H1 (cell line): ENCODE data around the gene PTPN1. TPM values are rescaled to one million over a fixed set of nuclear protein-coding genes. Genes with fewer than 3 reads are reported as not detected.

ENCODE experiments used
- CTCF ChIA-PET: fragments of 300-600 bp; sonication (Branson Sonifier 250); formaldehyde crosslinking; loops from one replicate; lab custom pipeline; 2021; ENCODE audit not compliant: partially characterized antibody; lab: Charles Lee
- POLR2A ChIA-PET: fragments of 300-600 bp; sonication (Branson Sonifier 250); formaldehyde crosslinking; loops from one replicate; lab custom pipeline; 2021; ENCODE audit warnings: inconsistent platforms; ENCODE audit not compliant: partially characterized antibody; lab: Charles Lee
- DNase-seq, 2 experiments: peaks; one replicate each; pipeline versions ENCODE4 v3.0.0 to v3.0.0-alpha.2; 2010 to 2022; ENCODE audit warnings: low spot score in 2 of 2, low read depth in 1 of 2, mixed read lengths in 1 of 2
- FAIRE-seq: peaks from 2 replicates; lab custom pipeline; 2011; peaks lifted over from hg19 to GRCh38; lab: Jason Lieb, UNC
- H2AFZ ChIP-seq: 2 replicates; pipeline ENCODE4 v1.8.1; 2012; ENCODE audit warnings: low read length, inconsistent platforms
- H2AK5ac ChIP-seq: 2 replicates; pipeline ENCODE4 v1.6.1; 2013; ENCODE audit warnings: low read depth, low read length
- H2BK120ac ChIP-seq: replicated peaks from 2 replicates; pipeline ENCODE3; 2013; ENCODE audit warnings: low read depth, low read length, inconsistent platforms
- H2BK12ac ChIP-seq: 2 replicates; pipeline ENCODE4 v1.6.1; 2013; ENCODE audit warnings: low read depth, low read length
- H2BK15ac ChIP-seq: 2 replicates; pipeline ENCODE4 v1.6.1; 2013; ENCODE audit warnings: low read length
- H2BK20ac ChIP-seq: 2 replicates; pipeline ENCODE4 v1.6.1; 2013; ENCODE audit warnings: low read length
- H2BK5ac ChIP-seq: 2 replicates; pipeline ENCODE4 v1.6.1; 2013; ENCODE audit warnings: low read depth, low read length
- H3K14ac ChIP-seq: 2 replicates; pipeline ENCODE4 v1.6.1; 2013; ENCODE audit warnings: inconsistent platforms; ENCODE audit not compliant: insufficient read length
- H3K18ac ChIP-seq: 2 replicates; pipeline ENCODE4 v1.6.1; 2013; ENCODE audit warnings: low read length; ENCODE audit errors: extremely low read depth
- H3K23ac ChIP-seq: 2 replicates; pipeline ENCODE4 v1.6.1; 2013; ENCODE audit warnings: inconsistent platforms; ENCODE audit not compliant: insufficient read length
- H3K23me2 ChIP-seq: 2 replicates; pipeline ENCODE4 v1.6.1; 2013; ENCODE audit warnings: low read depth, low read length
- H3K27ac ChIP-seq: 2 replicates; pipeline ENCODE4 v1.6.1; 2011; ENCODE audit warnings: low read depth, low read length, inconsistent platforms
- H3K27me3 ChIP-seq, 4 experiments: replicated peaks in 1 of 4; 1 replicate in 1 of 4; 2 replicates in 3 of 4; pipeline versions ENCODE4 v1.6.1 to v1.8.1; 2011 to 2013; ENCODE audit warnings: low read length in 3 of 4, mild to moderate bottlenecking in 3 of 4, inconsistent platforms in 2 of 4, mixed read lengths in 2 of 4, moderate library complexity in 1 of 4; ENCODE audit not compliant: control insufficient read depth in 3 of 4, insufficient read depth in 3 of 4; ENCODE audit errors: extremely low read depth in 1 of 4
- H3K36me3 ChIP-seq, 4 experiments: 2 replicates each; pipeline versions ENCODE4 v1.6.1 to v1.8.1; 2011 to 2013; ENCODE audit warnings: mild to moderate bottlenecking in 4 of 4, low read length in 3 of 4, moderate library complexity in 2 of 4, control low read depth in 1 of 4, inconsistent platforms in 1 of 4; ENCODE audit not compliant: insufficient read depth in 4 of 4, control insufficient read depth in 2 of 4
- H3K4ac ChIP-seq: replicated peaks from 2 replicates; pipeline ENCODE3; 2013; ENCODE audit warnings: low read length, low read depth, mixed read lengths, inconsistent platforms; ENCODE audit not compliant: insufficient read length
- H3K4me1 ChIP-seq, 4 experiments: replicated peaks in 1 of 4; 1 replicate in 1 of 4; 2 replicates in 3 of 4; pipeline versions ENCODE4 v1.6.1 to v1.8.1; 2011 to 2013; ENCODE audit warnings: low read length in 3 of 4, inconsistent platforms in 2 of 4, mixed read lengths in 1 of 4; ENCODE audit not compliant: insufficient read depth in 4 of 4, control insufficient read depth in 3 of 4
- H3K4me2 ChIP-seq, 2 experiments: 2 replicates each; pipeline versions ENCODE4 v1.6.1 to v1.8.1; 2011 to 2013; ENCODE audit warnings: low read depth in 2 of 2, low read length in 2 of 2, control low read depth in 1 of 2, inconsistent platforms in 1 of 2, mild to moderate bottlenecking in 1 of 2; ENCODE audit not compliant: insufficient read depth in 1 of 2
- H3K4me3 ChIP-seq, 4 experiments: fragments of 200-600, 300-600 bp in 1 of 4; sonication (generic), shearing (Covaris generic), sonication (Bioruptor Twin) in 1 of 4; 2 replicates each; pipeline versions ENCODE4 v1.5.1 to v1.8.1; 2011 to 2016; ENCODE audit warnings: low read length in 4 of 4, low read depth in 3 of 4, control low read depth in 2 of 4, inconsistent platforms in 2 of 4, mild to moderate bottlenecking in 2 of 4, mixed read lengths in 1 of 4, moderate library complexity in 1 of 4; ENCODE audit not compliant: insufficient read depth in 2 of 4; ENCODE audit errors: extremely low read depth in 1 of 4
- H3K56ac ChIP-seq: replicated peaks from 2 replicates; pipeline ENCODE3; 2013; ENCODE audit warnings: low read depth, mild to moderate bottlenecking, mixed read lengths, low read length, inconsistent platforms; ENCODE audit not compliant: insufficient read length
- H3K79me1 ChIP-seq: 2 replicates; pipeline ENCODE4 v1.6.1; 2013; ENCODE audit warnings: low read depth, low read length, control low read depth
- H3K79me2 ChIP-seq, 2 experiments: 2 replicates each; pipeline versions ENCODE4 v1.6.1 to v1.8.1; 2012 to 2013; ENCODE audit warnings: low read length in 2 of 2, mild to moderate bottlenecking in 2 of 2, inconsistent platforms in 1 of 2; ENCODE audit not compliant: insufficient read depth in 2 of 2, control insufficient read depth in 1 of 2
- H3K9ac ChIP-seq, 4 experiments: replicated peaks in 1 of 4; 1 replicate in 1 of 4; 2 replicates in 3 of 4; pipeline versions ENCODE4 v1.6.1 to v1.8.1; 2011 to 2013; ENCODE audit warnings: low read depth in 3 of 4, low read length in 3 of 4, control low read depth in 2 of 4, mild to moderate bottlenecking in 2 of 4, moderate library complexity in 2 of 4, inconsistent platforms in 1 of 4; ENCODE audit errors: extremely low read depth in 1 of 4
- H3K9me3 ChIP-seq, 2 experiments: 2 replicates each; pipeline versions ENCODE4 v1.6.1 to v1.8.1; 2012 to 2013; ENCODE audit warnings: mild to moderate bottlenecking in 2 of 2, moderate library complexity in 2 of 2, control low read depth in 1 of 2, inconsistent platforms in 1 of 2, low read depth in 1 of 2, low read length in 1 of 2, mixed read lengths in 1 of 2; ENCODE audit not compliant: insufficient read depth in 2 of 2
- H4K20me1 ChIP-seq, 2 experiments: replicated peaks in 1 of 2; 2 replicates each; pipeline versions ENCODE3 to v1.8.1; 2011 to 2013; ENCODE audit warnings: inconsistent platforms in 2 of 2, low read length in 2 of 2, mild to moderate bottlenecking in 1 of 2; ENCODE audit not compliant: insufficient read depth in 2 of 2, control insufficient read depth in 1 of 2
- H4K5ac ChIP-seq: 2 replicates; pipeline ENCODE4 v1.6.1; 2013; ENCODE audit warnings: low read length, low read depth, mixed read lengths, inconsistent platforms; ENCODE audit not compliant: insufficient read length
- H4K8ac ChIP-seq: 2 replicates; pipeline ENCODE4 v1.8.0; 2013; ENCODE audit warnings: mild to moderate bottlenecking, moderate library complexity, low read length, inconsistent platforms; ENCODE audit not compliant: insufficient read depth; ENCODE audit errors: extremely low read depth
- H4K91ac ChIP-seq: replicated peaks from 2 replicates; pipeline ENCODE3; 2013; ENCODE audit warnings: low read length, mixed read lengths, inconsistent platforms; ENCODE audit not compliant: insufficient read length
- ASH2L ChIP-seq: fragments of 200-600, 300-600 bp; sonication (generic); IDR thresholded peaks from one replicate; pipeline ENCODE4 v1.7.1; 2017; ENCODE audit warnings: low read length
- BACH1 ChIP-seq: IDR thresholded peaks from 2 replicates; pipeline ENCODE4 v1.6.1; 2012; ENCODE audit warnings: low read length, improper control_type of control experiment
- BRCA1 ChIP-seq: IDR thresholded peaks from 2 replicates; pipeline ENCODE4 v1.6.1; 2012; ENCODE audit warnings: low read depth, low read length, improper control_type of control experiment
- CBX8 ChIP-seq: fragments of 300-800, 300-1000 bp; sonication (generic); IDR thresholded peaks from 2 replicates; pipeline ENCODE4 v1.7.1; 2016; ENCODE audit warnings: low read depth, low read length, borderline replicate concordance
- EP300 ChIP-seq, 2 experiments: IDR thresholded peaks; 1 replicate in 1 of 2; 2 replicates in 1 of 2; pipeline ENCODE4 v1.6.1; 2011 to 2012; ENCODE audit warnings: low read depth in 2 of 2, low read length in 2 of 2, mild to moderate bottlenecking in 2 of 2, borderline replicate concordance in 1 of 2, inconsistent platforms in 1 of 2, moderate library complexity in 1 of 2
- POLR2AphosphoS5 ChIP-seq: IDR thresholded peaks from 2 replicates; pipeline ENCODE4 v1.6.1; 2011; ENCODE audit warnings: low read depth, low read length
- SIX5 ChIP-seq: IDR thresholded peaks from 2 replicates; pipeline ENCODE4 v1.6.1; 2011; ENCODE audit warnings: mild to moderate bottlenecking, low read depth, low read length
- SUZ12 ChIP-seq: fragments of 200-600 bp; sonication (generic); IDR thresholded peaks from 2 replicates; pipeline ENCODE4 v1.6.1; 2012; ENCODE audit warnings: mild to moderate bottlenecking, inconsistent platforms, low read length, moderate library complexity, mixed read lengths
- WGBS, 2 experiments: shearing (Covaris generic) in 1 of 2; methylation state at CpG; one replicate each; pipeline versions ENCODE4 v1.1.6 to v1.1.7; 2013 to 2015; ENCODE audit warnings: low lambda C conversion rate in 2 of 2, mixed read lengths in 2 of 2, inconsistent platforms in 1 of 2, low coverage in 1 of 2, missing lambda C conversion rate in 1 of 2; ENCODE audit not compliant: insufficient replicate concordance in 2 of 2, insufficient coverage in 1 of 2, insufficient read length in 1 of 2; ENCODE audit errors: extremely low coverage in 1 of 2, missing lambda C conversion rate in 1 of 2; 5-methylcytosine and 5-hydroxymethylcytosine counted together
- polyA plus RNA-seq, 7 experiments: library from polyadenylated mRNA; depleted of rRNA in 3 of 7; stranded (reverse) in 5 of 7; unstranded in 2 of 7; fragments of >200 nt in 5 of 7; fragments of 200-250 nt in 2 of 7; gene quantifications; 1 replicate in 5 of 7; 2 replicates in 1 of 7; 4 replicates in 1 of 7; pipeline versions ENCODE4 v1.2.1 to v1.2.3, GENCODE V29; 2011 to 2013; ENCODE audit warnings: missing spikeins in 2 of 7, mixed read lengths in 2 of 7
- total RNA-seq: library from RNA; stranded (reverse); fragmentation: NEBNext Ultra II Directional; extraction: Animal tissue kit (Norgen Biotek cat#: 25700); gene quantifications from 2 replicates; pipeline ENCODE4 v1.2.1, GENCODE V29; 2021
- TF ChIP-seq, protein P1 (sequence below): IDR thresholded peaks from 2 replicates; pipeline ENCODE4 v1.6.1; 2011; ENCODE audit warnings: low read length, improper control_type of control experiment

Gene PTPN1
- total and polyA plus RNA-seq, 2 of the 8 experiments (the other 6 are each of a cell fraction or from before 2014, with no cell fraction given) = 18.6 to 32.1 TPM

DNA sequence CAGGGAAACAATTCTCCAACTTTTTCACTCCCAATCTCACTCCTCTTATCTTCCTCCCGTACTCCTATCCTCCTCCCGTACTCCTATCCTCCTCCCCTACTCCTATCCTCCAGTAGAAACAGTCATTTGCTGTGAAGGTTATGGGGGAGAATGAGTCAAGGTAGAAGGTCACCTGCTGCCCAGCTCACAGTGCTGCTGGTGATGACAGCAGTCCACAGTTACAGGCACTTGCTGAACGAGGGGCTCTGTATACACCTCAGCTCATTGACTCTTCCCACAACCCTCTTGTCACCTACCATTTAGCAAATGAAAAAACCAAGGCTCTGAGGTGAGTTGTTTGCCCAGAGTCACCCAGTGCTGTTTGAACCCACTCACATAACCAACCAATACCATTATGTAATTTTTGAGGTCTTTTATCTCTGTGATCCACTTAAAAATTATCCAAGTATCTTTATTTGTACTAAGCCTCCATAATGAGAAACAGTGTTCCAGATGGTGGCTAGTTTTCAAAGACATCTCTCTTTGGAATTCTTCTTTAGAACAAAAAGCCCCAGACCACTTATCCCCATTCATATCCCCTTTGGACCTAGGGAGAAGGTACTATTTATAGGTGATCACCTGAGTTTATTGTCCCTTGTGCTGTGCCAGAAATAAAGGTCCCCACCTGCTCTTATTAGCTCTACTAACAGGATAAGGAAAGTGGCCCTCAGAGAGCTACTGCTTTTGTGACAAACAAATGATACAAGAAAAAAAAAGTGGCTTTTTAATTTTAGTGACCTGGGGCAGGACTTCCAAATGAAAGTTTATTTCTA is 53.2 kb downstream of the PTPN1 start:
- Histone ChIP-seq H3K79me2 (peaks cover 0 to 4% of the 10 kb centered on the region in 2 experiments; a peak in 1 of 4 replicates), H3K4ac (no peak overlapping the region)
- TF ChIP-seq SUZ12 (no peak), BACH1 (no peak), BRCA1 (no peak), POLR2AphosphoS5 (no peak), ASH2L (no peak), CBX8 (no peak), EP300 (IDR thresholded peaks at IDR 0.05; ENCODE audit: borderline replicate concordance in 1 of 2, low read depth in 2 of 2, low read length in 2 of 2) (no peak), SIX5 (no peak)
- TF ChIP-seq, protein P1, sequence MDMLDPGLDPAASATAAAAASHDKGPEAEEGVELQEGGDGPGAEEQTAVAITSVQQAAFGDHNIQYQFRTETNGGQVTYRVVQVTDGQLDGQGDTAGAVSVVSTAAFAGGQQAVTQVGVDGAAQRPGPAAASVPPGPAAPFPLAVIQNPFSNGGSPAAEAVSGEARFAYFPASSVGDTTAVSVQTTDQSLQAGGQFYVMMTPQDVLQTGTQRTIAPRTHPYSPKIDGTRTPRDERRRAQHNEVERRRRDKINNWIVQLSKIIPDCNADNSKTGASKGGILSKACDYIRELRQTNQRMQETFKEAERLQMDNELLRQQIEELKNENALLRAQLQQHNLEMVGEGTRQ = no peak

More for the DNA sequence above, 53.2 kb downstream of the PTPN1 start:
- Histone ChIP-seq H2BK120ac (no peak overlapping the region), H3K4me2 (no peak overlapping the region), H3K4me3 (no peak overlapping the region), H2AK5ac (no peak overlapping the region; the same call in 1 of the 2 replicates), H3K14ac (no peak overlapping the region), H3K9ac (no peak overlapping the region), H2BK12ac (no peak overlapping the region), H2BK15ac (no peak overlapping the region), H3K23ac (no peak overlapping the region), H3K27ac (no peak overlapping the region), H4K91ac (no peak overlapping the region), H3K4me1 (no peaks in the 10 kb centered on the region), H3K18ac (no peak overlapping the region), H4K5ac (no peak overlapping the region), H3K36me3 (peaks cover 0 to 26% (median 7%) of the 10 kb centered on the region in 4 experiments; a peak in 4 of 8 replicates), H3K9me3 (no peaks in the 10 kb centered on the region), H4K8ac (no peak overlapping the region), H2BK20ac (no peak overlapping the region), H2AFZ (no peak overlapping the region), H3K23me2 (no peaks in the 10 kb centered on the region), H3K27me3 (no peaks in the 10 kb centered on the region), H4K20me1 (peaks cover 0 to 9% of the 10 kb centered on the region in 2 experiments), H3K56ac (no peak overlapping the region), H3K79me1 (peaks cover 2% of the 10 kb centered on the region; the same call in 1 of the 2 replicates), H2BK5ac (no peak overlapping the region)
- FAIRE-seq (no peak), DNase-seq (no peak)
- CTCF ChIA-PET = interaction anchor here (1.9 kb wide), 1 partner anchor 12 kb away, joined by 5 read pairs; no protein-coding TSS in a partner anchor
- POLR2A ChIA-PET = no interaction called here
- WGBS, 2 experiments = 94 to 100% methylated on average over 2 to 3 of the region's 3 CpGs
